Measurements from ENCODE around the gene CHRNA9. TPM values are rescaled to one million over a fixed set of nuclear protein-coding genes. Genes with fewer than 3 reads are reported as not detected.

Gene CHRNA9
- total and polyA plus RNA-seq, 8 donors, result 0.31 TPM; not detected in 7

DNA sequence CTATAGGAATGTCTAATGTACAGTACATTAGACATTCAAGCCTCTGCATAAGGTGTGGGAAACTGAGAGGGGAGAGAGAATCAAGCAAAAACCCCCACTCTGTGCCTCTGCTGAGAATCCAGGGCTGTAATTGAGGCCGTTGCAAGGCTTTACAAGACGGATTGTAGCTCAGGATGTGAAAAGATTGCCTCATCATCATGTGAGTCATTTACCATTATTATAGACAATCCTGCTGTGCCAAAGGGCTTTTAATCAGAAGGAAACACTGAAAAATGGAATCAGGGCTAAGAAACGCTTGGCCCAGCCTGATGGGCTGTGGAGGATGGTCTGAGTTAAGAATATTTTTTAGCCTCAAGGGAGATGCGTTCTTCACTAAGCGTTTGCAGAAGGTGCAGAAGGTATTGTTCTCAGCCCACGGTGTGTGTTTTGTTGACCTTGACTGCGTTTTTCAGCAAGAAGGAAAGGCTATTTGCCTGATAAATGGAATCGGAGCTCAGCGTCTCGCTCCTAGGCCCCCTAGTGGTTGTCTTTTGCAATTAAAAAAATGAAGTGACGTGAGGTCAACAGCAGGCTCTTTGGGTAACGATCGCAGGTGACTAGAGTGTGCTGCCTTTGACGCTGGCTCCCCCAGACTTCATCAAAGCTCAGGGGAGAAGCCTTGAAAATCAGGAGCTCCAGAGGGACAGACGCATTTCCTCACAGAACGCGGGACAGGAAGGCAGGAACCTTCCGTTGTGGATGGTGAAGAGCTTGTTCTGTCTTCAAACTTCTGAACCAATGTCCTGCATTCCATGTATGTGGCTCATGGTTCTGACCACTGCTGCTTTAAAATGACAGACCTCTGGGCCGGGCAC, 18.1 kb upstream of the CHRNA9 start:
- Histone ChIP-seq H3K36me3 (no peaks in the 10 kb centered on the region), H3K4me3 (peak overlapping the region; percentile 26 to 34 (median 28)), H3K4me1 (peaks cover 5 to 34% (median 21%) of the 10 kb centered on the region in 4 donors), H3K27ac (peak overlapping the region; percentile 71 to 84 (median 73)), H3K9me3 (no peaks in the 10 kb centered on the region), H3K27me3 (no peaks in the 10 kb centered on the region)
- 5 to 9% (median 7%) methylated on average over 19 of the region's 19 CpGs for WGBS, 5 donors
- intact Hi-C loops (cut with DNase I; ENCODE audit: low total_unique reads), result no loop called here
- TF ChIP-seq, protein P1, sequence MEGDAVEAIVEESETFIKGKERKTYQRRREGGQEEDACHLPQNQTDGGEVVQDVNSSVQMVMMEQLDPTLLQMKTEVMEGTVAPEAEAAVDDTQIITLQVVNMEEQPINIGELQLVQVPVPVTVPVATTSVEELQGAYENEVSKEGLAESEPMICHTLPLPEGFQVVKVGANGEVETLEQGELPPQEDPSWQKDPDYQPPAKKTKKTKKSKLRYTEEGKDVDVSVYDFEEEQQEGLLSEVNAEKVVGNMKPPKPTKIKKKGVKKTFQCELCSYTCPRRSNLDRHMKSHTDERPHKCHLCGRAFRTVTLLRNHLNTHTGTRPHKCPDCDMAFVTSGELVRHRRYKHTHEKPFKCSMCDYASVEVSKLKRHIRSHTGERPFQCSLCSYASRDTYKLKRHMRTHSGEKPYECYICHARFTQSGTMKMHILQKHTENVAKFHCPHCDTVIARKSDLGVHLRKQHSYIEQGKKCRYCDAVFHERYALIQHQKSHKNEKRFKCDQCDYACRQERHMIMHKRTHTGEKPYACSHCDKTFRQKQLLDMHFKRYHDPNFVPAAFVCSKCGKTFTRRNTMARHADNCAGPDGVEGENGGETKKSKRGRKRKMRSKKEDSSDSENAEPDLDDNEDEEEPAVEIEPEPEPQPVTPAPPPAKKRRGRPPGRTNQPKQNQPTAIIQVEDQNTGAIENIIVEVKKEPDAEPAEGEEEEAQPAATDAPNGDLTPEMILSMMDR (IDR thresholded peaks at IDR 0.05), result peak in 6 of 7 experiments; percentile 29 to 89 (median 70)
- TF ChIP-seq POLR2AphosphoS5 (IDR thresholded peaks at IDR 0.05) (peak in 1 of 3 donors; percentile 16), POLR2A (IDR thresholded peaks at IDR 0.05) (no peak), EP300 (IDR thresholded peaks at IDR 0.05) (no peak)
- DNase-seq, result peak; percentile 59 to 93

DNA sequence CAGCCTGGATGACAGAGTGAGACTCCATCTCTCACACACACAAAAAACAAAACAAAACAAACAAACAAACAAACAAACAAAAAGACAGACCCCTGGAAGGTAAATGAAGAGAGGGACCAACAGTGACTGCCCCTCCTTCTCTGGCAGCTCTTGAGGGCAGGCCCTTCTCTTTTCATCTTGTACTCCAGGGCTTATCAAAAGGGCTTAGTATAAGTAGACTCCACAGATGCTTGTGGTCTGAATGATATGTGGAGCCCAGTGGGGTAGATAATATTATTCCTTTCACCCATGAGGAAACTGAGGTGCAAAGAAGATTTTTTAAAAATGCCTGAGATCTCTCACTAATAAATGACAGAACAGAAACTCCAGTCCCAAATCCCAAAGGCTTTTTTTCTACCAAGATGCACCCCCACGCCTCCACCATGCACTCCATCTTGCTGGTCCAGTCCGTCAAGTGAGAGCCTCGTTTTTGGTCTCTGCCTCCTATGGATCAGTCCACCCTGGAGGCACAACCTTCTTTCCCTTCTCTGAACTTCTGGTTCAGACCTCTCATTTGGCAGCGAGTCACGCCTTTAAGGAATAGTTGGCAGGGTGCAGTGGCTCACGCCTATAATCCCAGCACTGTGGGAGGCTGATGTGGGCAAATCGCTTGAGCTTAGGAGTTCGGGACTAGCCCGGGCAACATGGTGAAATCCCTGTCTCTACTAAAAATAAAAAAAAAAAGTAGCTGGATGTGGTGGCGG, 17.0 kb upstream of the CHRNA9 start:
- Histone ChIP-seq H3K9me3 (no peaks in the 10 kb centered on the region), H3K36me3 (no peaks in the 10 kb centered on the region), H3K4me1 (peaks cover 5 to 40% (median 22%) of the 10 kb centered on the region in 4 donors), H3K27me3 (no peaks in the 10 kb centered on the region), H3K27ac (no peak overlapping the region), H3K4me3 (no peak overlapping the region)
- DNase-seq, result no peak
- intact Hi-C loops (cut with DNase I; ENCODE audit: low total_unique reads), result no loop called here
- 66 to 82% (median 73%) methylated on average over 10 of the region's 10 CpGs for WGBS, 5 donors
- no peak for TF ChIP-seq EP300 (IDR thresholded peaks at IDR 0.05)
- no peak for TF ChIP-seq POLR2A (IDR thresholded peaks at IDR 0.05)
- TF ChIP-seq, protein P1 (IDR thresholded peaks at IDR 0.05), result no peak
- no peak for TF ChIP-seq POLR2AphosphoS5 (IDR thresholded peaks at IDR 0.05)

DNA sequence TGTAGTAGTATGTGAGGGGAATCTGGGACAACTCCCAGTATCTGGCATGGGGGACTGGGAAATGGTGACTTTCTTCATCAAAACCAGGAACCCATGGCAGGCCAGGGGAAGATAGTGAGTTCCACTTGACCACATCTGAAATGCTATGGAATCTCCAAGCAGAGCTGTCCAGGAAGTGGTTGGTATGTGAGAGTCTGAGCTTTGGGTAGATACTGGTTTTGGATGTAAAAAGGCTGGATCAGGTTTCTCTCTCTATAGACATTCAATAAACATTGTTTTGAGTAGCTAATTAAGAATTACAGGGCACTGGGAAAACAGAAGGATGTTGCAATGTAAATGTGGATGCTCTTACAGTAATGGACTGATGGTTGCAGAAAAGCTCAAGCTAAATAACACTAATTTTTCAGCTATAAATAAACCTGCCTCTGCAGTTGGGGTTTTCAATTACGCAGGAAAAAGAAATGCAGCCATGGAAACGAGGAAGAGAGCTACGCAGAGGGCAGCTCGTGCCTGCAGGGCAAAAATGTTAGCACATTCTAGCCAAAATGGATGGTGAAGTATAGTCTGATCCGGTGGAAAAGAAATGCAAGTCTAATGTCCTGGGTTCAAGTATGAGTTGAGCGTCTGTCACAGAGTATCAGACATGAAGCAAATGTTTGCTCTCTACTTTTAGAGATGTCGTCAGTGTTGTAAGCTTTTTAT, 13.4 kb upstream of the CHRNA9 start:
- DNase-seq, result peak in 1 of 2 donors; percentile 69
- Histone ChIP-seq H3K9me3 (no peaks in the 10 kb centered on the region), H3K4me3 (no peak overlapping the region), H3K27me3 (no peaks in the 10 kb centered on the region), H3K4me1 (peaks cover 0 to 34% (median 20%) of the 10 kb centered on the region in 4 donors), H3K27ac (no peak overlapping the region), H3K36me3 (no peaks in the 10 kb centered on the region)
- TF ChIP-seq POLR2A (IDR thresholded peaks at IDR 0.05) (no peak), EP300 (IDR thresholded peaks at IDR 0.05) (no peak), POLR2AphosphoS5 (IDR thresholded peaks at IDR 0.05) (no peak)
- TF ChIP-seq, protein P1 (IDR thresholded peaks at IDR 0.05), result no peak
- WGBS, 5 donors, result 42 to 67% (median 57%) methylated on average over 7 of the region's 7 CpGs
- intact Hi-C loops (cut with DNase I; ENCODE audit: low total_unique reads), result no loop called here

DNA sequence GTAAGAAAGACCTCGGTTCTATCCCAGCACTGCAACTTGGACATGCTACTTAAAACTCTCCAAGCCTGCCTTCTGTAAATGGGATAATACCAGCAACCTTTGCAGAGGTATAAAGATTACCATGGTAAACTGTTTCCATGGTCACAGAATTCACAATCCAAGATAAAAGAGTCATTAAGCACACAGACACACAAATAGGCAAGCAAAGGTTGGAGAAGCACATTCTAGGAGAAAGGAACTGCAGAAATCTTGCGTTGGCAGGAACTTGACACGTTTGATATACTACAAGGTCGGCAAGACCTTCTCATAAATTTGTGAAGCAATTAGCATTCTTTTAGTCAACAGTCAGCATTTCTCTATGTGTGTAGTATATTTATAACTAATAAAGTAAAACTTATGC, 12.3 kb upstream of the CHRNA9 start:
- peak overlapping the region in 1 of 5 donors; percentile 14 for H3K27ac ChIP-seq
- H3K9me3 ChIP-seq, result no peaks in the 10 kb centered on the region
- H3K4me1 ChIP-seq, result peaks cover 0 to 26% (median 12%) of the 10 kb centered on the region in 4 donors
- peak in 1 of 2 donors; percentile 86 for DNase-seq
- no peaks in the 10 kb centered on the region for H3K27me3 ChIP-seq
- no peaks in the 10 kb centered on the region for H3K36me3 ChIP-seq
- intact Hi-C loops (cut with DNase I; ENCODE audit: low total_unique reads), result no loop called here
- 15 to 41% (median 29%) methylated on average over 4 of the region's 4 CpGs for WGBS, 5 donors
- H3K4me3 ChIP-seq, result no peak overlapping the region
- TF ChIP-seq POLR2AphosphoS5 (IDR thresholded peaks at IDR 0.05), result peak in 1 of 3 donors; percentile 24
- TF ChIP-seq EP300 (IDR thresholded peaks at IDR 0.05), result no peak

Data from stomach (tissue), 9 donors.